ENCODE measurements around the gene TBCCD1. TPM values are rescaled to one million over a fixed set of nuclear protein-coding genes. Genes with fewer than 3 reads are reported as not detected.

The TBCCD1 gene
- total and polyA plus RNA-seq, 2 of the 8 experiments (the other 6 are each of a cell fraction or from before 2014, with no cell fraction given) = 11.3 to 13.9 TPM

DNA sequence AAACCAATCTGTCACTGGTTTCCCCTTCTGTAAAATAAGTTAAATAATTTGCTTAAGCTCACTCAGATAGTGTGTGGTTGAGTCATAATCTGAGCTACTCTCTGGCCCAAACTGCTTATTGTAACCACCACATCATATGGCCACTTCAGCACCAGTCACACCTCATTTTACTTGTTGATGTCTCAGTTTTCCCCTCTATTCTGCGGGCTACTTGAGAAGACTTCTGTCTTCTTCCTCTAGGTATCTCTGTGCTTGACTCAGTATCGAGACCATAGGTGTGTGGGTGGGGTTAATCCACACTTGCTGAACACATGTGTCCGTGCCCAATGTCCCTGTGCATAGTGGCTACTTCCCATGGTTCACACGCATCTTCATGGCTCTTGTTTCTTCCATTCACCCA, 55.9 kb downstream of the TBCCD1 start:
- Histone ChIP-seq H3K9ac (replicated peaks in 1 of 4; ENCODE audit: extremely low read depth in 1 of 4, low read depth in 3 of 4, low read length in 3 of 4) (no peak overlapping the region), H3K27ac (ENCODE audit: low read depth, low read length) (no peak overlapping the region)
- POLR2A ChIA-PET (ENCODE audit: partially characterized antibody) = no interaction called here

More for the DNA sequence above, 55.9 kb downstream of the TBCCD1 start:
- H3K23ac ChIP-seq (ENCODE audit: insufficient read length) = no peak overlapping the region
- no peak overlapping the region for H3K4me2 ChIP-seq (ENCODE audit: insufficient read depth in 1 of 2, low read depth in 2 of 2, low read length in 2 of 2)
- H2BK120ac ChIP-seq (replicated peaks; ENCODE audit: low read depth, low read length) = no peak overlapping the region
- CTCF ChIA-PET (ENCODE audit: partially characterized antibody) = interaction anchor here (0.6 to 2.0 kb wide), 3 partner anchors 10 to 196 kb away, joined by 3 to 7 read pairs (median 4); no protein-coding TSS in a partner anchor
- DNase-seq (ENCODE audit: low read depth in 1 of 2, low spot score in 2 of 2) (no peak), FAIRE-seq (no peak)
- H4K20me1 ChIP-seq (replicated peaks in 1 of 2; ENCODE audit: control insufficient read depth in 1 of 2, insufficient read depth in 2 of 2, low read length in 2 of 2) = no peaks in the 10 kb centered on the region
- no peaks in the 10 kb centered on the region for H3K23me2 ChIP-seq (ENCODE audit: low read depth, low read length)
- no peak overlapping the region for H2BK15ac ChIP-seq (ENCODE audit: low read length)
- H2BK20ac ChIP-seq (ENCODE audit: low read length) = no peak overlapping the region
- no peaks in the 10 kb centered on the region for H3K36me3 ChIP-seq (ENCODE audit: control insufficient read depth in 2 of 4, insufficient read depth in 4 of 4, low read length in 3 of 4)
- peaks cover 0 to 2% (median 0%) of the 10 kb centered on the region in 4 experiments; a peak in 1 of 7 replicates for H3K4me1 ChIP-seq (replicated peaks in 1 of 4; ENCODE audit: control insufficient read depth in 3 of 4, insufficient read depth in 4 of 4, low read length in 3 of 4)
- H2BK12ac ChIP-seq (ENCODE audit: low read depth, low read length) = no peak overlapping the region
- no peak overlapping the region for H3K4ac ChIP-seq (replicated peaks; ENCODE audit: insufficient read length, low read depth, low read length)
- no peak overlapping the region for H3K56ac ChIP-seq (replicated peaks; ENCODE audit: insufficient read length, low read depth, low read length)
- 78% methylated on average over 4 of the region's 4 CpGs; no CpG with 5 or more reads in 1 of the 2 experiments for WGBS, 2 experiments (ENCODE audit: extremely low coverage in 1 of 2, insufficient coverage in 1 of 2, insufficient read length in 1 of 2, insufficient replicate concordance in 2 of 2, low coverage in 1 of 2, low lambda C conversion rate in 2 of 2, missing lambda C conversion rate in 1 of 2)
- no peak overlapping the region for H2AFZ ChIP-seq (ENCODE audit: low read length)
- H3K18ac ChIP-seq (ENCODE audit: extremely low read depth, low read length) = no peak overlapping the region
- H4K8ac ChIP-seq (ENCODE audit: extremely low read depth, insufficient read depth, low read length) = no peak overlapping the region
- no peaks in the 10 kb centered on the region for H3K9me3 ChIP-seq (ENCODE audit: insufficient read depth in 2 of 2, low read depth in 1 of 2, low read length in 1 of 2)
- H3K4me3 ChIP-seq (ENCODE audit: extremely low read depth in 1 of 4, insufficient read depth in 2 of 4, low read depth in 3 of 4, low read length in 4 of 4) = no peak overlapping the region
- H3K14ac ChIP-seq (ENCODE audit: insufficient read length) = no peak overlapping the region
- H3K27me3 ChIP-seq (replicated peaks in 1 of 4; ENCODE audit: control insufficient read depth in 3 of 4, extremely low read depth in 1 of 4, insufficient read depth in 3 of 4, low read length in 3 of 4) = no peaks in the 10 kb centered on the region; a peak in 2 of 7 replicates
- TF ChIP-seq EZH2 (IDR thresholded peaks at IDR 0.05; ENCODE audit: low read depth, low read length, severe bottlenecking) (no peak), RFX5 (IDR thresholded peaks at IDR 0.05; ENCODE audit: borderline replicate concordance, low read depth, low read length) (no peak), SIX5 (IDR thresholded peaks at IDR 0.05; ENCODE audit: low read depth, low read length) (no peak), ZNF274 (IDR thresholded peaks at IDR 0.05; ENCODE audit: borderline replicate concordance, extremely low read depth, low read length) (no peak), SUZ12 (IDR thresholded peaks at IDR 0.05; ENCODE audit: low read length) (no peak), NANOG (IDR thresholded peaks at IDR 0.05; ENCODE audit: insufficient read depth, low read depth, low read length, poor library complexity, severe bottlenecking) (no peak), TAF1 (IDR thresholded peaks at IDR 0.05; ENCODE audit: low read depth, low read length) (no peak), ATF3 (IDR thresholded peaks at IDR 0.05; ENCODE audit: insufficient read depth, low read depth, low read length) (no peak), KDM1A (IDR thresholded peaks at IDR 0.05; ENCODE audit: borderline replicate concordance, low read length) (no peak), ASH2L (IDR thresholded peaks at IDR 0.05; ENCODE audit: low read length) (no peak), CHD2 (IDR thresholded peaks at IDR 0.05; ENCODE audit: low read length) (no peak), MAFK (IDR thresholded peaks at IDR 0.05; ENCODE audit: low read depth, low read length) (no peak), TBP (IDR thresholded peaks at IDR 0.05; ENCODE audit: low read depth, low read length) (no peak), RBBP5 (IDR thresholded peaks at IDR 0.05; ENCODE audit: borderline replicate concordance, low read depth, low read length) (no peak), POLR2A (IDR thresholded peaks at IDR 0.05; ENCODE audit: control extremely low read depth in 1 of 2, low read depth in 2 of 2, low read length in 2 of 2) (no peak)
- no peak overlapping the region for H4K5ac ChIP-seq (ENCODE audit: insufficient read length, low read depth, low read length)
- H4K91ac ChIP-seq (replicated peaks; ENCODE audit: insufficient read length, low read length) = no peak overlapping the region
- no peaks in the 10 kb centered on the region for H3K79me2 ChIP-seq (ENCODE audit: control insufficient read depth in 1 of 2, insufficient read depth in 2 of 2, low read length in 2 of 2)
- no peak overlapping the region for H2BK5ac ChIP-seq (ENCODE audit: low read depth, low read length)
- no peak overlapping the region for H2AK5ac ChIP-seq (ENCODE audit: low read depth, low read length)
- no peaks in the 10 kb centered on the region for H3K79me1 ChIP-seq (ENCODE audit: low read depth, low read length)
